Renal pelvis (tissue), 4 donors: ENCODE measurements around the gene PGA4. TPM values are rescaled to one million over a fixed set of nuclear protein-coding genes. Genes with fewer than 3 reads are reported as not detected.
"Not testable (repeated sequence)": the region's sequence is repeated elsewhere in the genome, so short reads cannot be mapped to it uniquely, and the experiment has no call there.

Experiments
- DNase-seq: peaks from one replicate; pipeline ENCODE4 v3.0.0-alpha.2; 2013
- polyA plus RNA-seq, 3 donors: library from polyadenylated mRNA; unstranded; fragments of 120-200 nt; gene quantifications; one replicate each; pipeline ENCODE4 v1.2.1, GENCODE V29; 2013; ENCODE audit not compliant: insufficient read length in 3 of 3

PGA4 gene
- polyA plus RNA-seq, 3 donors: 0.30 to 0.59 (median 0.44) TPM

GRCh38 chr11:61203873-61204272 lies 18.3 kb upstream of the PGA4 start:
- DNase-seq: not testable (repeated sequence)

GRCh38 chr11:61204502-61205059 lies 17.6 kb upstream of the PGA4 start:
- DNase-seq: not testable (repeated sequence)

DNA sequence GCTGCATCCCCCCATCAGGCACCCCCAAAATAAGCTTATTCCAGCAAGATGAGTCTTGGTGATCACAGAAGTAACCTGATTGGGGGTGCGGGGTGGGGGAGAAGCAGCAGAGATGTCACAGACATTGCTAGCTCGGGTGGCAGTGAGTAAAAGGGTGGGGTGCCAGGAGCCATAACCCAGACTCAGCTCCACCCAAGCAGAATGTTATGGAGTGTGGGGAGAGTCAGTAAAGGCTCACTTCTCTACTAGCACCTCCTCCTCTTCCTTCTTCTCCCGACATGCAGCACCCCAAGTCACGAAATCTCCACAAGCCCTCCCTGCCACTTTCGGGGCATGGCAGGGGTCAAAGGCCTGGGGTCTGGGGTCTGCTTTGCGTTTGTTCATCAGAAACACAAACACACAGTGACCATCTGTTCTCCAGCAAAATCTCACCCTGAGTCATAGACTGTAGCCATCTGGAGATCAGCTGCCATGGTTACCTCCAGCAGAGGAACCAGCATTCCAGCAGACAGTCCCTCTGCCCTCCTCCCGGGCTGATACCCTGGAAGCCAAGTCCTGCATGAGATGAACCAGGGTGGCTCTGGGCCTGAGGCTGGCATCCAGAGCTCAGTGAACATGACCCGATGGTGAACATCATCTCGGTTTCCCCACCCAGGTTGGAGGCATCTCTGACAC lies 14.4 kb upstream of the PGA4 start:
- DNase-seq: not testable (repeated sequence)

- DNase-seq: not testable (repeated sequence)
These were observed 11.5 kb upstream of the PGA4 start for GRCh38 chr11:61210629-61211028.

- DNase-seq: not testable (repeated sequence)
These were observed 10.7 kb upstream of the PGA4 start for GRCh38 chr11:61211327-61211952.

GRCh38 chr11:61212202-61212601 lies 9.9 kb upstream of the PGA4 start:
- not testable (repeated sequence) for DNase-seq

- not testable (repeated sequence) for DNase-seq
These were observed 8.3 kb upstream of the PGA4 start for GRCh38 chr11:61213711-61214324.

DNA sequence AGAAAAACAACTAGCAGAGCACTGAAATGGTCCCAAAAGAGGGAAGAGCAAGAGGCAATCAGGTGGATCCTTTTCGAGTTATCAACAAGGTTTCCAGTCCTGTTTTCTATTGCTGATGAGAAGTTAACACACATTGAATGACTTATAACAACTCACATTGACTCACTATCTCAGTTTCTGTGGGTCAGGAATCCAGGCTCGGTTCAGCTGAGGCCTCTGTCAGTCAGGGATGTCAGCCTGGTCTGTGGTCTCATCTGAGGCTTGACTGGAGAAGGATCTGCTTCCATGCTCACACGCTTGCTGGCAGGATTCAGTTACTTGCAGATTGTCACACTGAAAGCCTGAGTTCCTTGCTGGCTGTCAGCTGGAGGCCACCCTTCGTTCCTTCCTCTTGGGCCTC lies 3.8 kb upstream of the PGA4 start:
- DNase-seq: not testable (repeated sequence)

- DNase-seq: not testable (repeated sequence)
These were observed 3.1 kb upstream of the PGA4 start for GRCh38 chr11:61219016-61219415.

DNA sequence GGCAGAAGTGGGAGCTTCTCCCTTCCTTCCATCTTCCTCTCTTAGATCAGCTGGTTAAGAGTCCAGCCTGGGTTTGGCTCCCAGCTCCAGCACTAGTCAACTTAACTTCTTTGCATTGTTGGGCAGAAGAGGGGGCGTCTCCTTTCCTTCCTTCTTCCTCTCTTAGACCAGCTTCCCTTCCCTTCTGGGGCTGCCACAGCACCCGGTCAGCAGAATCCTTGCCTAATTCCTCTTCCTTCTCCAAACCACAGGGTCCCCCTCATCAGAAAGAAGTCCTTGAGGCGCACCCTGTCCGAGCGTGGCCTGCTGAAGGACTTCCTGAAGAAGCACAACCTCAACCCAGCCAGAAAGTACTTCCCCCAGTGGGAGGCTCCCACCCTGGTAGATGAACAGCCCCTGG lies 545 bp downstream of the PGA4 start:
- not testable (repeated sequence) for DNase-seq

GRCh38 chr11:61226457-61227137 lies 4.5 kb downstream of the PGA4 start:
- DNase-seq: not testable (repeated sequence)

DNA sequence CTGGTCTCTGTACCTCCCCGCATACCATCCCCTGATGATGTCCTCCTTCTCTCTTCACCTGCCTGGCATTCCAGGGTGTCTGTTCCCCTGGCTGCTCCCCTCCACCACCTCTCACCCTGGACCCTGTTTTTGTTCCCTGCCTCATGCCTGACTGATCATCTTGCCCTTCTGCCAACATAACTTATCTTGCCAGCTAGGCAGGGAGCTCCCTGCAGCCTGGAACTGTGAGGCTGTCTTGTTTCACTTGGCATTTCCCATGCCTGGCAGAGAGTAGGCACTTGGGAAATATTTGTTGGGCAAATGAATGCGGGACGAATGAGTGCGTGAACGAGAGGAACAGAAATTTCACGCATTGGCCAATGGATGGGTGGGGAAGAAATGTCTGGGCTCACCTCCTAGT lies 7.3 kb downstream of the PGA4 start:
- not testable (repeated sequence) for DNase-seq

- DNase-seq: not testable (repeated sequence)
These were observed 8.9 kb downstream of the PGA4 start for GRCh38 chr11:61231033-61231432.

- DNase-seq: not testable (repeated sequence)
These were observed 9.4 kb downstream of the PGA4 start for GRCh38 chr11:61231585-61231984.

GRCh38 chr11:61232548-61233145 lies 10.5 kb downstream of the PGA4 start:
- not testable (repeated sequence) for DNase-seq

GRCh38 chr11:61237130-61237529 lies 15.0 kb downstream of the PGA4 start:
- DNase-seq: not testable (repeated sequence)

- not testable (repeated sequence) for DNase-seq
These were observed 18.1 kb downstream of the PGA4 start for GRCh38 chr11:61240288-61240687.

DNA sequence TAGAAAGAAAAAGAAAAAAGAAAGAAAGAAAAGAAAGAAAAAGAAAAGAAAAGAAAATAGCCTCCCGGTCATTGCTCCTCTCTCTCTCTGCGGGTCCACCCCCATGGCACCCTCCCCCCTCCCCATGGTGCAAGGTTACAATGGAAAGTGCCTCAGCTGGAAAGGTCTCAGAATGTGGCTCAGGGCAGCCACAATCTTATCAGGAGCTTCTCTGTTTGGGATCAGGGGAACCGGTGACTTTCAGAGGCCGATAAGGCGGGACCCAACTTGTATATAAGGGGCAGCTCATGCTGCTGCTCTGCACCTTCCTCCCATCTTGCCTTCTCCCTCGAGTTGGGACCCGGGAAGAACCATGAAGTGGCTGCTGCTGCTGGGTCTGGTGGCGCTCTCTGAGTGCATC lies 18.7 kb downstream of the PGA4 start, which contains the start of gene PGA5:
PGA5 (plus strand) TSS at position 301 of the 400 bp plus-strand sequence; CDS start at position 353, 52 bp downstream.
- not testable (repeated sequence) for DNase-seq

DNA sequence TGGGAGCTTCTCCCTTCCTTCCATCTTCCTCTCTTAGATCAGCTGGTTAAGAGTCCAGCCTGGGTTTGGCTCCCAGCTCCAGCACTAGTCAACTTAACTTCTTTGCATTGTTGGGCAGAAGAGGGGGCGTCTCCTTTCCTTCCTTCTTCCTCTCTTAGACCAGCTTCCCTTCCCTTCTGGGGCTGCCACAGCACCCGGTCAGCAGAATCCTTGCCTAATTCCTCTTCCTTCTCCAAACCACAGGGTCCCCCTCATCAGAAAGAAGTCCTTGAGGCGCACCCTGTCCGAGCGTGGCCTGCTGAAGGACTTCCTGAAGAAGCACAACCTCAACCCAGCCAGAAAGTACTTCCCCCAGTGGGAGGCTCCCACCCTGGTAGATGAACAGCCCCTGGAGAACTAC lies 19.4 kb downstream of the PGA4 start:
- not testable (repeated sequence) for DNase-seq

GRCh38 chr11:61245284-61245964 lies 23.3 kb downstream of the PGA4 start:
- not testable (repeated sequence) for DNase-seq

DNA sequence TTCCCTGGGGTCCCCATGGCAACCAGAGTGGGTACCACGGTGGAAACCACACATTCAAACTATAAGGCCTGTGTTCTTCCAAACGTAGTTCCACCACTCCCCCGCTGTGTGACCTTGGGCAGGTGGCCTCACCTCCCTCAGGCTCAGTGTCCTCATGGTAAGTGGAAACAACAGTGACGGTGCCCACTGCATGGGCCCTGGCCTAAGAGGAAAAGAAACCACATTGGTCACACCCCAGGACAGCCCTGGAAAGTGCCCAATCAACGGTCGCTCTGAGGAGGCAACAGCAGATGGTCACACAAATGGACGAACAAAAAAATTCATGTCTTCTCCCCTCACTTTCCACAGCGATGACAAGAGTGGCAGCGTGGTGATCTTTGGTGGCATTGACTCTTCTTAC lies 25.9 kb downstream of the PGA4 start:
- DNase-seq: not testable (repeated sequence)
